ENCODE results near the gene IVNS1ABP.

IVNS1ABP gene

DNA sequence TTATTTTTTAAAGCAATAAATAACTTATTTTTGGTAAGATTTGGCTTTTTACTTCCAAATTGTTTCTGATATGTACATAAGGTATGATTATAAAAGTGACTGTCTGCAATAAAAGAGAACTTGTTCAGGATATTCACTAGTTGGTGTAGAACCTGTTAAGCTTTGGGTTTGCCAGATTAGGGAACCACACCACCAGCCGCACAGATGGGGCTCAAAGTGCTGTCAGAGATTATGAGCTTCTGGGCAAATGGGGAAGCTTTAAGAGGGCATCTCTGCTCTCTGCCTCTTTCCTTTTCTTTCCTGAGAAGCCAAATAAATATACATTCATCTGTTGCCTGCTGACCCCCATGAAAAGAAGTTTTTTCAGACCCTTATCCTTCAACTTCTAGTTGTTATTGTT, 25.4 kb downstream of the IVNS1ABP start:
- POLR2A ChIA-PET (ENCODE audit: low non-redundant PET): interaction anchor here (0.7 kb wide), 1 partner anchor 25 kb away, joined by 4 read pairs; no protein-coding TSS in a partner anchor
- no peak for DNase-seq (ENCODE audit: low spot score)
- no peak overlapping the region for H3K27ac ChIP-seq
- CTCF ChIA-PET: no interaction called here
- no peak for TF ChIP-seq CTCF (conservative IDR thresholded peaks at IDR 0.05; ENCODE audit: low read depth)

- no peak for DNase-seq (ENCODE audit: low spot score)
- ChIA-PET POLR2A (ENCODE audit: low non-redundant PET) (no interaction called here), CTCF (no interaction called here)
- TF ChIP-seq CTCF (conservative IDR thresholded peaks at IDR 0.05; ENCODE audit: low read depth): no peak
- no peak overlapping the region for H3K27ac ChIP-seq
These were observed 25.9 kb downstream of the IVNS1ABP start for GRCh38 chr1:185291159-185291558.

- no peak for DNase-seq (ENCODE audit: low spot score)
- POLR2A ChIA-PET (ENCODE audit: low non-redundant PET): no interaction called here
- CTCF ChIA-PET: no interaction called here
- H3K27ac ChIP-seq: no peak overlapping the region
- no peak for TF ChIP-seq CTCF (conservative IDR thresholded peaks at IDR 0.05; ENCODE audit: low read depth)
These were observed 27.2 kb downstream of the IVNS1ABP start for GRCh38 chr1:185289880-185290279.

- no peak overlapping the region for H3K27ac ChIP-seq
- CTCF ChIA-PET: interaction anchor here (0.6 to 0.8 kb wide), 2 partner anchors 85 to 277 kb away, joined by 3 read pairs; no protein-coding TSS in a partner anchor
- no peak for DNase-seq (ENCODE audit: low spot score)
- POLR2A ChIA-PET (ENCODE audit: low non-redundant PET): no interaction called here
- TF ChIP-seq CTCF (conservative IDR thresholded peaks at IDR 0.05; ENCODE audit: low read depth): no peak
These were observed 28.6 kb downstream of the IVNS1ABP start for GRCh38 chr1:185288435-185288834.

DNA sequence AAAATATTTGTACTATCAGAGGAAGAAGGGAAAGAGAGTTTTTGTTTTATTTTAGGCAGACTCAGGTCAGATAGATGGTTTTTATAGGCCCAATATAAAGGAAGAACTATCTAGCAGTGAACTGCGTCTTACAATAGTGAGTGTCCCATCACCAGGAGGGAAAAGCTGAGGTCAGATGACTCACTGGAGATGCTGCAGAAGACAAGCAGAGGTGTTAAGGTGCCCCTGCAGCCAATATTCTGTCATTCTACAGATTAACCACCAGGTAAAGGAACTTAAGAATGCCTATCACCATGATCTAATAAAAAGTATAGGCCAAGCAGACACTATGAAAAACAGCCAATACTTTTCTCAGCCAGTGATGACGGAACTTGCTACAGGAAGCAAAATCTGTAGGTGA, 29.6 kb downstream of the IVNS1ABP start:
- CTCF ChIA-PET: interaction anchor here (0.6 kb wide), 1 partner anchor 96 kb away, joined by 4 read pairs; no protein-coding TSS in a partner anchor

DNA sequence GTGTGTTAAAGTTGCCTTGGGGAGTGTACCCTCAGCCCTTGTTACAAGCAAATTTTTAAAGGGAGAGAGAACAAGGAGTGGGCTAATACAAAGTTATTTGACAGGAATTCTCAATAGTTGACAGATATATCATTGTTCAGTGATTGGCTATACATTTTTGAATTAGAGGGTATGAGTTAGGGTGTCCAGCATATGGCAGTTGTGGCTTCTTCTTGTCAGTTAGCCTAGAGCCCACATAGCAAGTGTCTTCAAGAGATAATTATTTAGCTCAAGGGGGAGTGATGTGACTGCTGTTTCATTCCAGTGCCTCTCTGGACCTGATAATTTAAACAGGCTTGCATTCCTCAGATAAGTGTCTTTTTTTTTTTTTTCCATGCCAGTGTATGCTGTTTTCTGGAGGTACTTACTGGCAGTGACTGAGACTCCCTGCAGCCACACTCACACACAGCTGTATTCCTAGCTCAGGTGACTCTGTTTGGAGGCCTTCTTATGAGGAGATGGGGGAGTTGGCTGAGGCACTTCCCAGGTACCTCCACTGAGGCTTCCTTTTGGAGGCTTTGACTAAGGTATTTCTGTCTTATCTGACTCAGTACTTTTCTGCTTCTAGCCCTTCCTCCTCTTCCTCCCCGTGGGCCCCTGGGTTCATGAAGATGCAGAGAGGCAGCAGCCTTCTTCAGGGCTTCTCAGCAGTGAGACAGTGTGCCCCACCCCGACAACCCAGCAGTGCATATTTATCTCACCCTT, 32.3 kb downstream of the IVNS1ABP start:
- ChIA-PET POLR2A (ENCODE audit: low non-redundant PET) (interaction anchor here (0.7 kb wide), 1 partner anchor 397 kb away, joined by 4 read pairs; no protein-coding TSS in a partner anchor), CTCF (interaction anchor here (0.5 kb wide), 1 partner anchor 200 kb away, joined by 3 read pairs; no protein-coding TSS in a partner anchor)
- no peak overlapping the region for H3K27ac ChIP-seq
- TF ChIP-seq CTCF (conservative IDR thresholded peaks at IDR 0.05; ENCODE audit: low read depth): no peak
- no peak for DNase-seq (ENCODE audit: low spot score)

More for the DNA sequence above, 29.6 kb downstream of the IVNS1ABP start:
- H3K27ac ChIP-seq: no peak overlapping the region
- POLR2A ChIA-PET (ENCODE audit: low non-redundant PET): no interaction called here
- no peak for DNase-seq (ENCODE audit: low spot score)
- no peak for TF ChIP-seq CTCF (conservative IDR thresholded peaks at IDR 0.05; ENCODE audit: low read depth)

All from RWPE1 (cell line).